Skin epidermis (tissue), 12 donors: ENCODE results near the gene RAB1B.
A peak's percentile ranks its signal among the peaks of the same experiment; 100 is the strongest.

Experiments used
- H3K27ac ChIP-seq, 21 experiments: fragments of 200-600 bp; sonication (generic) in 11 of 21; one replicate each; pipeline ENCODE4 v1.5.0; 2020; ENCODE audit warnings: mild to moderate bottlenecking in 3 of 21, inconsistent platforms in 2 of 21, moderate library complexity in 2 of 21
- H3K4me3 ChIP-seq, 7 experiments: fragments of 200-600 bp; sonication (generic) in 2 of 7; one replicate each; pipeline ENCODE4 v1.5.0; 2020; ENCODE audit warnings: inconsistent platforms in 2 of 7, mild to moderate bottlenecking in 2 of 7, moderate library complexity in 1 of 7

The RAB1B gene

DNA sequence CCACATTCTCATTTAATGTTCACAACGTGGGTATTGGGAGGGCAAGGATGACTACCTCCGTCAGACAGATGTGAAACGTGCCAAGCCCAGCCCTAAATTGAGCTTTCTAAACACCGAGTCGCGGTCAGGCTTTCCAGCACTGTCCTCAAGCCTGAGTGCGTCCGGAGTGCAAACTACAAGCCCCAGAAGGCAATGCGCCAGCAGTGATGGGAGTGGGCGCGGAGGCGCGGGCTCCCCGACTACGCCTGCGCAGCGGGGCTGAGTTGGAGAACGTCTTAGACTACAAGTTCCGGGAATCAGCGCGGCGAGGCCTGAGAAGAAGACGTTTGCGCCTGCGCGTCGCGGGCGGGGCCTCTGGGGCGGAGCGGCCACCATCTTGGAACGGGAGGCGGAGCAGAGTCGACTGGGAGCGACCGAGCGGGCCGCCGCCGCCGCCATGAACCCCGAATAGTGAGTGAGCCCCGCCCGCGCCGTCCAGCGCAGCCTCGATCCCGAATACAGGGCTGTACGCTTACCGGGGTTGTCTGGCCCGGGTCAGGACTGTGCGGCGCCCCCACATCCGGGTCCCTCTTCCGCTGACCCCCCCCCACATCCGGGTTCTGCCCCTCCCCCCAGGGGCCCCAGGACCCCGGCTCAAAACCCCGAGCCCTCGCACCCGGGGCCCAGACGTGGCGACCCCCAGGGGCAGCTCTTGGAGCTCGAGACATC, at the start of gene RAB1B:
RAB1B (plus strand) TSS at position 396 of the 708 bp plus-strand sequence; CDS start at position 437, 41 bp downstream.
- peak within 1 kb of the TSS; percentile 83 to 99 (median 97) for H3K27ac ChIP-seq
- H3K4me3 ChIP-seq, result peak within 1 kb of the TSS; percentile 64 to 95 (median 79)

- H3K27ac ChIP-seq, result no peak overlapping the region
These were observed 49.4 kb upstream of the RAB1B start for GRCh38 chr11:66218846-66219620.

DNA sequence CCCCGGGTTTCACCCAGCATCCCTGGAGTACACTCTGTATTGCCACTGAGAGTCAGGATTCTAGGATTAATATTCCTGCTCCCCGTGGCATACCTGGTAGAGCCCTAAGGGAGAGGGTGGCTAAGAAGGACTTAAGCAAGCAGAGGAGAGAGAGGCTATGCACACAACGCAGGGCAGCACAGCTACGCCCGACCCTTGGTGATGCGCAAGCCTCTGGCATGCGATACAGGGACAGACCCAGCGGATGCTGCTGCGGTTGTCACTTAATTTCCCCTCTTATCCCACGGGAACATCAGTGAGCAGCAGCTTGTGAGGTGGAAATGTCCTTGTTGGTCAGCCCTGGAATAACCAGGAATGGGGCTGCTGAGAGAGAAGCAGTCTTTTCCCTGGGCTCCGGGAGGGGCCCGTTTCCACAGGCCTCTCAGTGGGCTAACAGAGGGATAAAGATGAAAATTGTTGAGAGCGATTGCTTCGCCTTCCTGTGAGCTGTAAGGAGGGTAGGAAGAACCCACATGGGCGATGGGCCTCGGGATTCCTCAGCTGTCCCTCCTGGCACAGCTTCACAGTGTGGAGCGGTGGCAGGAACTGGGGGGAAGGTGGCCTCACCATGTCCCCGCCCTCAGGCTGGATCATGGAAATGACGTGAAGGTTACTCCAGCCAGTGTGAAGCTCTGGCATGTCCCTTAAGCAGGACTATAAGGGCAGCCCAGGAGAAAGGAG, 48.4 kb upstream of the RAB1B start:
- H3K27ac ChIP-seq, result no peak overlapping the region
- H3K4me3 ChIP-seq, result no peak overlapping the region

More at GRCh38 chr11:66218846-66219620, 49.4 kb upstream of the RAB1B start:
- no peak overlapping the region for H3K4me3 ChIP-seq

GRCh38 chr11:66220566-66220935, 47.9 kb upstream of the RAB1B start:
- no peak overlapping the region for H3K4me3 ChIP-seq

GRCh38 chr11:66221012-66221411, 47.4 kb upstream of the RAB1B start:
- H3K4me3 ChIP-seq, result no peak overlapping the region
- H3K27ac ChIP-seq, result no peak overlapping the region

More at GRCh38 chr11:66220566-66220935, 47.9 kb upstream of the RAB1B start:
- no peak overlapping the region for H3K27ac ChIP-seq

GRCh38 chr11:66221726-66222236, 46.7 kb upstream of the RAB1B start:
- Histone ChIP-seq H3K27ac (peak overlapping the region in 8 of 21 experiments; percentile 8 to 75 (median 47)), H3K4me3 (no peak overlapping the region)

DNA sequence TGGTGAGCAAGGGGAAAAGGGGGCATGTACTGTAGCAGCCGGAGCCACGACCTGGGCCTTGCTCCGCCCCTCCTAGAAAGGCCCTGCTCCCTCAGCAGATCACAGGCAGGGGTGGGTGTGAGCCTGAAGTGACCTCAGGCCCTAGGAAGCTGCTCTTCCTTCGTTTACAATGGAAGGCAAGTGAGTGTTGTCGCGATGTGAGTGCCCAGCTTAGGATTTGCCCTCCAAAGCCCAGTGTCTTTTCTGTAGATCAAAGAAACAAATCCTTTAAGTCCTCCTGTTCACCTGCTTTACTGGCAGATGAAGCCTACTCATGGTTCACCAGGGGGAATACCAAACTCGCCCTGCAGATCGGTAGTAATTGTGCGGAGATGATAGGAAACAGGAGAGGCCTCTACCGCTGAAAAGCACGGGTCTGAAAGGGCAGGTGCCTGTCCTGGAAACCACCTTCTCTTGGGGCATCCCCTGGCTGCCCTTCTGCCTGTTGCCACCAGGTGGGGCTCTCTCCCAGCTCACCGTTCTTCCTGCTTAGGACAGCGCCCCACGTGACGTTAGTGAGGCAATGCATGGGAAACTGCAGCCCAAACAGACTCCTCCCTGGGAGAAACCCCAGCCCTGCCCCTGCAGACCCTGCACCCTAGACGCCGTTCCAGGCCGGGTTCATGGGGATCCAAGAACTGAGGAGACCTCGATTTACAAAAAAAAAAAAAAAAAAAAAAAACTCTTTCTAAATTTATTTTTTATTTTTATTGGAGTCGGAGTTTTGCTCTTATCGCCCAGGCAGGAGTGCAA, 45.9 kb upstream of the RAB1B start:
- H3K4me3 ChIP-seq, result no peak overlapping the region
- H3K27ac ChIP-seq, result peak overlapping the region in 9 of 21 experiments; percentile 6 to 75 (median 44)

DNA sequence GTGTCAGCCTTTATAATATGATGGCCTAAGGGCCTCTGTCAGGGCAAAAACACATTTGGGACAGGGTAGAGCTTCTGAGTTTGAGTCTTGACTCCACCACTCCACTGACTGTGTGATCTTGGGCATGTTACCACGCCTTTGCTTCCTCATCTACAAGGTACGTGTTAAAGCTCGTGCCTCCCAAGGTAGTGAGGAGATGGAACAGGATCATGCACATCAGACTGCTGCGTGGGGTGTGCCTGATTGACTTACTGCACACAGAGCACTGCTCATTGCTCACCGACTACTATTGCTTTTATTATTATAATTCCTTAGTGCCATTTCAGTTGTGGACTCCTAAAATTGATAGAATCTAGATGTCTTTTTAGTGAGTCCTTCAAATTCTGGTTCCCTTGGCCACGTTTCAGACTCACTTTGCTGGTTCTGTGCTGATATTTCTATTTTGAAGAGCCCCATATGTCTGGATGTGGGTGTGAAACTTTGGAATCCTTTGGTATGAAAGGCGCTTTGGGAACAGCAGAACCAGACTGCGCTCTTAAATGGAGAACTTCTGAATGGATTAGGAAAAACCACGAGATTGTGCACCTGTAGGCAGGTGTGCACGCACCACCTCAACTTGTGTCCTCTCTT, 44.1 kb upstream of the RAB1B start:
- no peak overlapping the region for H3K27ac ChIP-seq

DNA sequence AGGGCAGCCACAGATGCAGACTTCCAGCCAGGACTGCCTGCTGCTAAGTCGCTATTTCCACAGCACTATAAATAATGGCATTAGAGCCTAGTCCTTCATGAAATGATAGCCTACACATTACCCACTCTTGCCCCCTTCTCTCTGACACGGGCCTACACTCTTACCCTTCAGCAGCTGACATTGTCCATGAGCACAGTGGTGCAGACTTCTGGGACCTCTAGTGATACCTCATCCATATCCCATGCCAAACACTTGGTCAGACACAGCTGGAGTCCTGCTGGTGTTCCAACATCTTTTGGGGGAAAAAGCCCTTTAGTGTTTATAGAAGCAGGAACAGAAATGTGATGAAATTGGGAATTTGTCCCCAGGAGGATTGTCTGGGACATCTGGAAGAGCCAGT, 43.4 kb upstream of the RAB1B start:
- no peak overlapping the region for H3K27ac ChIP-seq
- no peak overlapping the region for H3K4me3 ChIP-seq

More for the DNA sequence above, 44.1 kb upstream of the RAB1B start:
- H3K4me3 ChIP-seq, result no peak overlapping the region

DNA sequence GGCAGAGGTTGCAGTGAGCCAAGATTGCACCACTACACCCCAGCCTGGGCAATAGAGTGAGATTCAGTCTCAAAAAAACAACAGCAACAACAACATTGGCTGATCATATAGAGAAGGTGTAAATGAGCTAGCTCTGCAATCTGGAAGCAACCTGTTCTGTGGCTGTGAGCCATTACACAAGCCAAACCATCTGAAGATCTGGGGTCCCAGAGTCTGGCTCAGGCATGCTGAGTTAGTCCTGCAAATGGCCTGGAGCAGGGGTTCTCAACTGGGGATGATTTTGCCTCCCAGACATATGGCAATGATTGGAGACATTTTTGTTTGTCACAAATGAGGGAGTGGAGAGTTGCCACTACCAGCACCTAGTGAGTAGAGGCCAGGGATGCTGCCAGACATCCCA, 42.3 kb upstream of the RAB1B start:
- no peak overlapping the region for H3K4me3 ChIP-seq
- no peak overlapping the region for H3K27ac ChIP-seq

DNA sequence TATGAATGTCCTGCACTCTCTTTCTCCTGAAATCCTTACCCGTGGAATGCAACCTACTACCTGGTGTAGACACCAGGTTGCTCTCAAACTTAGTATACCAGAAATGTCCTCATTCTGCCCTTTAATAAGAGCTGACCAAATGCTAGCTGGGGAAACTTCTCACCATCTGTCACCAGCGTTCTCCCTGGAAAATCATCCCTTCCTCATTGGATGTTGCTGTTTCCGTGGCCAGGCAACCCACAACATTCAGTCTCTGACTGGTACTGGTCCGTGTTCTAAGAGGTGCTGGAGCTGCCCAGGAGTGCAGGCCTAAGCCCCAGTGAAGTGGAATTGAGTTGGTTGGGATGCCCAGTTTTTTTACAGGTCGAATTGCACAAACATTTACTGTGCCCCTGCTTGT, 40.7 kb upstream of the RAB1B start:
- no peak overlapping the region for H3K27ac ChIP-seq
- H3K4me3 ChIP-seq, result no peak overlapping the region

GRCh38 chr11:66228521-66228920, 39.9 kb upstream of the RAB1B start:
- Histone ChIP-seq H3K27ac (no peak overlapping the region), H3K4me3 (no peak overlapping the region)

DNA sequence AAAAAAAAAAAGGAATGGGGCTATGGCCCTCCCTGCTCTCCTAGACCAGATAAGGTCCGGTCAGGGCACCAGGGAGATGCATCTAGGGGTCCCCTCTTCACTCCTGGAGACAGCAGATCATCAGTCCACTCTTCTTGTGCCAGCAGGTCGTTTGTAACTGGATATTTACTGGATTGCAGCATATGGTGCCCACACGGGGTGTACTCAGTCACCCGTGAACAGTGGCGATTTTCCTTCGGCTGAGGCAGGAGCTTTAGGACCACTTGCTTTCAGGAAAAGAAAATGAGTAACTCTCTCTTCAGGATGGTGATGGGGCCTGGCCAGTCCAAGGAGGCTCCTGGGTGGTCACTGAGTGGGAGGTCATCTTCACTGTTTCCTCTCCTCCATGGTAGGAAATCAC, 38.3 kb upstream of the RAB1B start:
- Histone ChIP-seq H3K27ac (no peak overlapping the region), H3K4me3 (no peak overlapping the region)

DNA sequence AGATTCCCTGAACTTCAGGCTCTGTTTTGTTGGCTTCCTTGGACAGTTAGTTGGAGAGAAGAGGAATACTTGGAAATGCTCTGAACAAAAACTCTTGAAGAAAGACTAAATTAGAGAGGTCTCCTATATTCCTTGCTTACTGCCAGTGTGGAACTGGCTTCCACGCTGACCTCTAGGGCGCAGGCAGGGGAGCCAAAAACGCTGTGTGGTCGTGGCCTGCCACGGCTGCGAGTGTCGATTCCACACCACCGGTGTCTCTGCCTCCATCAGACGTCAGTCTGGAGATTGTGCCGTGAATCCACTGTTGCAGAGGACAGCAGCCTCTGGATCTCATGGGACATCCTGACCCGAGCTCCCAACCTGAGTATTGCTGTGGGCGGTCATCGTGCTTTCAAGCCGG, 37.5 kb upstream of the RAB1B start:
- H3K27ac ChIP-seq, result no peak overlapping the region
- no peak overlapping the region for H3K4me3 ChIP-seq

GRCh38 chr11:66231561-66231960, 36.9 kb upstream of the RAB1B start:
- Histone ChIP-seq H3K4me3 (no peak overlapping the region), H3K27ac (no peak overlapping the region)

GRCh38 chr11:66232769-66233168, 35.7 kb upstream of the RAB1B start:
- no peak overlapping the region for H3K4me3 ChIP-seq
- H3K27ac ChIP-seq, result no peak overlapping the region

DNA sequence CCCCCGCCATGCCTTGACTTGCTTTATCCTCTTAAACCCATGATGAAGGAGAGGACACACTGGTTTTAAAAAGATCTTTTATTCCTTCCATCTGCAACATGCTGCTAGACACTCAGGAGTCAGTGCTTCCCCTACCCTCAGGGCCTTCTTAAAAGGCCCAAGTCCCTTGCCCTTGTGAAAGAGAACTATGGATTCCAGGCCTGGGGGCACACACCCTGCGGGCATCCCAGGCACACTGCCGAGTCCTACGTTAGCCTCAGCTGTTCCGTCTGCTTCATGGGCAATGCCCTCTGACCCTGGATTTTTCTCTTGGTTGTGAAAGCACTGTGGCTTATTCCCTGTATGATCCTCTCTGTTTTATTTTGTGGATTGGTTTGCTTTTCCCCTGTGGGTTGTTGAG, 35.1 kb upstream of the RAB1B start:
- H3K27ac ChIP-seq, result no peak overlapping the region

GRCh38 chr11:66235141-66235540, 33.3 kb upstream of the RAB1B start:
- Histone ChIP-seq H3K27ac (no peak overlapping the region), H3K4me3 (no peak overlapping the region)

More for the DNA sequence above, 35.1 kb upstream of the RAB1B start:
- H3K4me3 ChIP-seq, result no peak overlapping the region

DNA sequence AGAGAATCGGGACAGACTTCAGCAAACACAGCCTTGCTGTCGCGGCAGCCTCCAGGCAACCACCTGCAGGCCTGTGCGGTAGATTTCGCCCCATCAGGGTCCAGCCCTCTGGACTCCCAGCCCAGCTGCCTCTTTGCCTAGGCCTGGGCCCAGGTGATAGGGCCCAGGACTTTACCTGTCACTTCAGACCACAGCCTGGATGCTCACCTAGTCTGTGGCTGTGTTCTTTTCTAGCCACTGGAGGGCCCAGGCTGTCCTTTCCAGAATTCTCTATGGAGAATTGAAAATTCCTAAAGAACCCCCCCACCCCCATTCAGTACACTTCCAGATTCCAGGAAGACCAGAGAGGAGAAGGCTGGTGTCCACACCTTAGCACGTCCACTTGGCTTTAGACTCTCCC, 30.6 kb upstream of the RAB1B start:
- H3K4me3 ChIP-seq, result no peak overlapping the region
- no peak overlapping the region for H3K27ac ChIP-seq
